GM21423 (cell line): Measurements from ENCODE around the gene GALNT16.

Experiments used
- ATAC-seq: cut with Tn5 transposase; IDR thresholded peaks from one replicate; pipeline ENCODE4 v1.9.1; 2021; ENCODE audit warnings: mild to moderate bottlenecking, moderate library complexity; ENCODE audit not compliant: unreplicated experiment

Gene GALNT16

GRCh38 chr14:69316449-69317101 lies 56.6 kb downstream of the GALNT16 start:
- ATAC-seq: no peak

- ATAC-seq: no peak
Measured at GRCh38 chr14:69317102-69317755, 57.3 kb downstream of the GALNT16 start.

GRCh38 chr14:69317780-69318179 lies 57.8 kb downstream of the GALNT16 start:
- ATAC-seq: no peak

GRCh38 chr14:69318241-69318640 lies 58.3 kb downstream of the GALNT16 start:
- ATAC-seq: no peak

- ATAC-seq: no peak
Measured at GRCh38 chr14:69318901-69319475, 59.0 kb downstream of the GALNT16 start.

- no peak for ATAC-seq
Measured at GRCh38 chr14:69319911-69320310, 60.0 kb downstream of the GALNT16 start.

- no peak for ATAC-seq
Measured at GRCh38 chr14:69320581-69321365, 60.8 kb downstream of the GALNT16 start.

GRCh38 chr14:69321601-69322330 lies 61.8 kb downstream of the GALNT16 start:
- ATAC-seq: no peak

- no peak for ATAC-seq
Measured at GRCh38 chr14:69323266-69323998, 63.5 kb downstream of the GALNT16 start.

- ATAC-seq: no peak
Measured at GRCh38 chr14:69323999-69324282, 64.0 kb downstream of the GALNT16 start.

- ATAC-seq: no peak
Measured at GRCh38 chr14:69324341-69324931, 64.5 kb downstream of the GALNT16 start.

- ATAC-seq: no peak
Measured at GRCh38 chr14:69325086-69325485, 65.1 kb downstream of the GALNT16 start.

GRCh38 chr14:69325646-69326265 lies 65.8 kb downstream of the GALNT16 start:
- no peak for ATAC-seq

GRCh38 chr14:69326611-69327010 lies 66.7 kb downstream of the GALNT16 start:
- ATAC-seq: no peak

GRCh38 chr14:69327507-69327906 lies 67.5 kb downstream of the GALNT16 start:
- no peak for ATAC-seq

- no peak for ATAC-seq
Measured at GRCh38 chr14:69328317-69328716, 68.4 kb downstream of the GALNT16 start.

GRCh38 chr14:69328765-69329164 lies 68.8 kb downstream of the GALNT16 start:
- ATAC-seq: no peak

GRCh38 chr14:69331206-69331605 lies 71.2 kb downstream of the GALNT16 start:
- no peak for ATAC-seq

- no peak for ATAC-seq
Measured at GRCh38 chr14:69332782-69333395, 72.9 kb downstream of the GALNT16 start.
